Raji (cell line): Measurements from ENCODE around the gene CLIP3.

Experiments used
- POLR2A ChIP-seq: IDR thresholded peaks from 2 replicates; pipeline ENCODE4 v1.6.1; 2011; ENCODE audit warnings: low read depth, low read length, control low read depth; ENCODE audit not compliant: insufficient read depth

The CLIP3 gene

DNA sequence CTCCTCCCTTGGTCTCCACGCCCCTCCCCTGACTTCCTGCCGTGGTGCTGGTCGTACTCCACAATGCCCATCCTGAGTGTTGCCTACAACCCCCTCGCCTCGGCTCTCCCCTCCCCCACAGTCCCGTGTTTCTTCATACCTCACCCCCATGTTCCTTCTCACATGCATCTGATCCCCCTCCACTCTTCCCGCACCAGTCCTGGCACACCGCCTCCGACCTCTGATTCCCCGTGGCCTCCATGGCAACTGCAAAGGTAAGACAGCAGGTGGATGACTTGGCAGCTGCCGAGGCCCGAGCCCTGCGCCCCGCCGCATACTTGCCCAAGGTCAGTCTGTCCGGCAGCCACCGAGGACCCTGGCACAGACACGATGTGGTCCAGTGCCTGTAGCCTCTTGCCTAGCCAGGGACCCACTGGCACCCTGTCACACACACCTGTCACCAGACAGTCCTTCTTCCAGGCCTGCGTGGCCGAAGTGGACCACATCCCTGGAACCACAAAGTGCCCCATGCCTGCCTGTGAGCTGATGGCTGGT, 53.8 kb downstream of the CLIP3 start:
- TF ChIP-seq POLR2A, result no peak

DNA sequence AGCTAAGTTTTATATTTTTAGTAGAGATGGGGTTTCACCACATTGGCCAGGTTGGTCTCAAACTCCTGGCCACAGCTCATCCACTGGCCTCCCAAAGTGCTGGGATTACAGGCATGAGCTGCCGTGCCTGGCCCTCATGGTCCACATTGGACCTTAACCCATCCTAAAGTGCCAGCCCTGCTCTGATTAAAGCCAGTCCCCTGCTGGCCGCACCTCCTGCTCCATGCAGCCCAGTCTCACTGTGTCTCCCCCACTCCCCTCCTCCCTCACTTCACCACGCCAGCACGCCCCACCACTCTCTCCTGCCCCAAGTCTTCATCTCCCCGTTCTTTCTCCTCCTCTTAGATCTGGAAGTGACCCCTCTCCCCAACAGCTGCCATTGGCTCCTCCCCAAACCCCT, 54.4 kb downstream of the CLIP3 start:
- TF ChIP-seq POLR2A, result no peak

DNA sequence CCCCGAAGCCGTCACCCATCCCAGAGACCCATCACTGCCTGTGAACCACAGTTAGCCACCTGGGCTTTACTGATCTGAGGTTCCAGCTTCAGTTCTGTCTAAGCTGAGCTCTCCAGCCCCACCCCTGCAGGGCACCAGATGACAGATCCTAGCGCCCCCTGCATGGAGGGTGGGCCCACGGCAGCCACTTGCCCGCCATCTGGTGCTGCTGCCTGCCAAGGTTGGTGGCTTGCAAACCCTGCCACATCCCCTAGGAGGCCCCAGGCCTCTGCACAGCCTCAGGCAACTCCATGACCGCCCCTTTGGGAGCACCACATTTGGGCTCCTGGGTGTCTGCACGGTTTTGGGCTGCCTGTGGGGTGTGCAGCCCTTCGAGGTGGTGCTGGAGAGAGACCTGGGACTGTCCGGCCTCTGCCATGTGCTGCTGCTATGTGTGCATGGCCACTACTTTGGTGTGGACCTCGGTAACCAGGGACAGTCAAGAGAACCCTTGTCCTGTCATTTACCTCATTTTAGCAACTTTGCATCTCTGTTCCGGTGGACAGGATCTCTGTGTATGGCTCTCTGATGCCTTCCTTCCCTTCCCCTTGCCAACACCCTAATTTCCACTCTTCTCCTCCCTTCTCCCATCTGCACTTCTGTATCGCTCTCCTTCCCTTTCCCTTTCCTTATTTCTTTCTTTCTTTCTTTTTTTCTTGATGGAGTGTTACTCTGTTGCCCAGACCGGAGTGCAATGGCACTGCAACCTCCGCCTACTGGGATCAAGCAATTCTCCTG, 55.0 kb downstream of the CLIP3 start:
- no peak for TF ChIP-seq POLR2A

DNA sequence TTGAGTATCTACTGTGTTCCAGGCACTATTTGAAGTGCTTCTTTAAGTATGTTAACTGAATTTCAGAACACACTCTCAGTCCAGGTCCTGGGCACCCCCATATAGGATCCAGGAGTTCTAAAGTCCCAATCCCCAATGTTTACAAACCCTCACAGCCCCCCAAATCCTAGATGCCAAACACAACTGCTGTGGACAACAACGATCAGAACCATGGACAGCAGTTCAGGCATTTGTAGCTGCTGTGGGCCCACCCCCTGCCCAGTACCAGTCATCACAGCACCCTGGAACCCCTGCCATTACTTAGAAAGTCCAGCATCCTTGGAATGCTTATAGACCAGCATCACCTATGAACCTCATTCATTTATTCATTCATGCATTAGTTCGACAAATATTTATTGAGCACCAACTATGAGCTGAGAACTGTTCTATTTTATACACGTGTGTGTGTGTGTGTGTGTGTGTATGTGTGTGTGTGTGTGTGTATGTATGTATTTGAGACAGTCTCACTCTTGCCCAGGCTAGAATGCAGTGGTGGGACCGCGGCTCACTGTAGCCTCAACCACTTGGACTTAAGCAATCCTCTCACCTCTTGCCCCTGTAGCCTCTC, 57.0 kb downstream of the CLIP3 start:
- no peak for TF ChIP-seq POLR2A

DNA sequence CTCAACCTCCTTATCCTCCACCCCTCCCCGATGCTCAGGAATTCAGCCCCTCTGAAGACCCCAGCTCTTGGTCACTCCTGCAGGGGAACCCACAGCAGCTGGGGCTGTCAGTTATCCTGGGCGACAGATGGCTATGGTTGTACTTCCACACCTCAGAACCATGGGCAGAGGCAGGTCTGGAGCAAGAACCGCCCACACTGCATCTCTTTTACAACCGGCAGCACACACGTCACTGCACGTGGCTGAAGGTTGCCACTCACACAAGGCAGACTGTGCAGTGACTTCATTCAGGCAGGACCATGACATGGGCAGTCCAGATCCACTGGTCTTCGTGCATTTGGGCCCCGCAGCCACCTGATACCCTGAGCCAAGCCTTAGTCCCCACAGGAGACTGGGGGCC, 59.2 kb downstream of the CLIP3 start:
- TF ChIP-seq POLR2A, result no peak

DNA sequence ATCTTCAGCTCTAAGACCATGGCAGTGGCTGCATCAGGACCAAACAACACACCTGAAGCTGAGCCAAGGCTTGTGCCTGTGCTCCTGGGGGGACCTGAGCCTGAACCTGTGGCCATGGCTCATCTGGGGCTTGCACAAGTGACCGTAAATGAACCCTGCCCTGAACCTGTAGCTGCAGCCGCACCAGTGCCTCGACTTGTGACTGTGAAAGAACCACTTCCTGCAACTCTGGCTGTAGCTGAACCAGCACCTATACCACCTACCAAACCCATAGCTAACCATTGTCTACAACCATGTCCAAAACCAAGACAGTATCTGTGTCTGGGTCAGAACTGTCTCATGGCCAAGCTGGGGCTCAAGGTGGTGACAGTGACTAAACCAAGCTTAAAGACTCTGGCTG, 65.9 kb downstream of the CLIP3 start:
- no peak for TF ChIP-seq POLR2A
